CD4-positive, CD25-positive, alpha-beta regulatory T cell (primary cell): ENCODE results near the gene MEPE. TPM values are rescaled to one million over a fixed set of nuclear protein-coding genes. Genes with fewer than 3 reads are reported as not detected.

Experiments used
- ATAC-seq, 2 donors: fragments of 150-1000 bp; cut with Tn5 transposase; one replicate each; pipeline ENCODE4 v1.10.0; 2021; ENCODE audit warnings: low read depth in 2 of 2, moderate number of reproducible peaks in 2 of 2, moderate library complexity in 1 of 2
- DNase-seq, 3 donors: peaks; one replicate each; pipeline versions ENCODE4 v3.0.0 to v3.0.0-alpha.2; 2012 to 2022; ENCODE audit warnings: mixed read lengths in 1 of 3
- H3K27ac ChIP-seq: one replicate; pipeline ENCODE4 v1.7.0; 2013; ENCODE audit warnings: mild to moderate bottlenecking, low read length; ENCODE audit not compliant: insufficient read depth, poor library complexity, severe bottlenecking
- H3K27me3 ChIP-seq: one replicate; pipeline ENCODE4 v1.7.0; 2013; ENCODE audit warnings: low read length; ENCODE audit not compliant: control insufficient read depth, insufficient read depth
- H3K36me3 ChIP-seq: one replicate; pipeline ENCODE4 v1.7.0; 2013; ENCODE audit warnings: mild to moderate bottlenecking, low read length, moderate library complexity; ENCODE audit not compliant: control insufficient read depth, insufficient read depth
- H3K4me1 ChIP-seq: 2 replicates; pipeline ENCODE4 v1.7.0; 2013; ENCODE audit warnings: mild to moderate bottlenecking, low read length; ENCODE audit not compliant: insufficient read depth, control insufficient read depth, poor library complexity, severe bottlenecking
- H3K4me3 ChIP-seq: one replicate; pipeline ENCODE4 v1.7.0; 2013; ENCODE audit warnings: low read depth, mild to moderate bottlenecking, low read length, moderate library complexity
- H3K9me3 ChIP-seq, 2 experiments: 1 replicate in 1 of 2; 2 replicates in 1 of 2; pipeline ENCODE4 v1.7.0; 2013; ENCODE audit warnings: low read length in 2 of 2, mild to moderate bottlenecking in 1 of 2, moderate library complexity in 1 of 2; ENCODE audit not compliant: control insufficient read depth in 2 of 2
- H3K27ac Mint-ChIP-seq, 3 donors: one replicate each; pipeline ENCODE4 v1.8.0; 2020 to 2022; ENCODE audit warnings: mild to moderate bottlenecking in 3 of 3, mixed read lengths in 3 of 3, moderate library complexity in 2 of 3
- H3K27me3 Mint-ChIP-seq: one replicate; pipeline ENCODE4 v1.8.0; 2022; ENCODE audit warnings: mild to moderate bottlenecking, mixed read lengths
- H3K36me3 Mint-ChIP-seq: one replicate; pipeline ENCODE4 v1.8.0; 2020; ENCODE audit warnings: mixed read lengths
- H3K4me1 Mint-ChIP-seq, 4 donors: one replicate each; pipeline ENCODE4 v1.8.0; 2020 to 2022; ENCODE audit warnings: mixed read lengths in 4 of 4, mild to moderate bottlenecking in 1 of 4
- H3K4me3 Mint-ChIP-seq, 4 donors: one replicate each; pipeline ENCODE4 v1.8.0; 2020 to 2022; ENCODE audit warnings: mild to moderate bottlenecking in 4 of 4, mixed read lengths in 4 of 4, moderate library complexity in 3 of 4
- H3K9me3 Mint-ChIP-seq, 7 donors: one replicate each; pipeline ENCODE4 v1.8.0; 2020 to 2022; ENCODE audit warnings: mixed read lengths in 7 of 7, mild to moderate bottlenecking in 3 of 7, moderate library complexity in 2 of 7
- polyA plus RNA-seq, 4 donors: library from polyadenylated mRNA; unstranded; fragments of 300-500 nt; fragmentation: Illumina TruSeq; gene quantifications; one replicate each; pipeline ENCODE4 v1.2.3, GENCODE V29; 2021
- total RNA-seq: library from RNA; stranded (reverse); gene quantifications from one replicate; pipeline ENCODE4 v1.2.3, GENCODE V29; 2022

MEPE gene
- total and polyA plus RNA-seq, 5 donors from 2014 or later: not detected

GRCh38 chr4:87805971-87806370 lies 26.8 kb upstream of the MEPE start:
- Mint-ChIP-seq H3K4me3 (no peak overlapping the region), H3K4me1 (no peaks in the 10 kb centered on the region), H3K36me3 (no peaks in the 10 kb centered on the region), H3K27me3 (peaks cover 8% of the 10 kb centered on the region), H3K27ac (no peak overlapping the region), H3K9me3 (peaks cover 0 to 1% (median 0%) of the 10 kb centered on the region in 7 donors)
- ATAC-seq (no peak), DNase-seq (no peak)
- no peaks in the 10 kb centered on the region for H3K36me3 ChIP-seq
- no peak overlapping the region for H3K4me3 ChIP-seq
- no peaks in the 10 kb centered on the region for H3K27me3 ChIP-seq
- H3K4me1 ChIP-seq: no peaks in the 10 kb centered on the region
- H3K27ac ChIP-seq: no peak overlapping the region
- no peaks in the 10 kb centered on the region for H3K9me3 ChIP-seq

- no peak overlapping the region for H3K4me3 Mint-ChIP-seq
- H3K36me3 Mint-ChIP-seq: no peaks in the 10 kb centered on the region
- no peaks in the 10 kb centered on the region for H3K36me3 ChIP-seq
- H3K27ac ChIP-seq: no peak overlapping the region
- H3K27me3 ChIP-seq: no peaks in the 10 kb centered on the region
- H3K9me3 ChIP-seq: no peaks in the 10 kb centered on the region
- no peaks in the 10 kb centered on the region for H3K4me1 ChIP-seq
- H3K27ac Mint-ChIP-seq: no peak overlapping the region
- peaks cover 8% of the 10 kb centered on the region for H3K27me3 Mint-ChIP-seq
- ATAC-seq: no peak
- no peaks in the 10 kb centered on the region for H3K4me1 Mint-ChIP-seq
- H3K4me3 ChIP-seq: no peak overlapping the region
- DNase-seq: no peak
- peaks cover 0 to 5% (median 0%) of the 10 kb centered on the region in 7 donors for H3K9me3 Mint-ChIP-seq
Measured at GRCh38 chr4:87806520-87806919, 26.2 kb upstream of the MEPE start.

- Histone ChIP-seq H3K4me1 (no peaks in the 10 kb centered on the region), H3K4me3 (no peak overlapping the region), H3K9me3 (no peaks in the 10 kb centered on the region), H3K36me3 (no peaks in the 10 kb centered on the region), H3K27ac (no peak overlapping the region), H3K27me3 (no peaks in the 10 kb centered on the region)
- Mint-ChIP-seq H3K27me3 (peaks cover 8% of the 10 kb centered on the region), H3K9me3 (peaks cover 0 to 6% (median 0%) of the 10 kb centered on the region in 7 donors), H3K4me3 (no peak overlapping the region), H3K36me3 (no peaks in the 10 kb centered on the region), H3K4me1 (no peaks in the 10 kb centered on the region), H3K27ac (no peak overlapping the region)
- no peak for ATAC-seq
- no peak for DNase-seq
Measured at GRCh38 chr4:87807402-87807801, 25.4 kb upstream of the MEPE start.

- peaks cover 0 to 13% (median 5%) of the 10 kb centered on the region in 7 donors for H3K9me3 Mint-ChIP-seq
- ATAC-seq (no peak), DNase-seq (no peak)
- H3K27me3 ChIP-seq: no peaks in the 10 kb centered on the region
- H3K4me1 ChIP-seq: no peaks in the 10 kb centered on the region
- H3K4me1 Mint-ChIP-seq: no peaks in the 10 kb centered on the region
- no peaks in the 10 kb centered on the region for H3K36me3 ChIP-seq
- no peak overlapping the region for H3K4me3 Mint-ChIP-seq
- H3K9me3 ChIP-seq: no peaks in the 10 kb centered on the region
- H3K27ac ChIP-seq: no peak overlapping the region
- H3K36me3 Mint-ChIP-seq: no peaks in the 10 kb centered on the region
- no peaks in the 10 kb centered on the region for H3K27me3 Mint-ChIP-seq
- no peak overlapping the region for H3K27ac Mint-ChIP-seq
- no peak overlapping the region for H3K4me3 ChIP-seq
Measured at GRCh38 chr4:87811977-87812376, 20.8 kb upstream of the MEPE start.

GRCh38 chr4:87819281-87819919 lies 13.4 kb upstream of the MEPE start:
- H3K9me3 Mint-ChIP-seq: peaks cover 0 to 7% (median 4%) of the 10 kb centered on the region in 7 donors
- DNase-seq: no peak
- no peaks in the 10 kb centered on the region for H3K36me3 Mint-ChIP-seq
- H3K4me3 Mint-ChIP-seq: no peak overlapping the region
- no peaks in the 10 kb centered on the region for H3K4me1 Mint-ChIP-seq
- peaks cover 19% of the 10 kb centered on the region for H3K27me3 Mint-ChIP-seq
- no peaks in the 10 kb centered on the region for H3K27me3 ChIP-seq
- H3K36me3 ChIP-seq: no peaks in the 10 kb centered on the region
- H3K9me3 ChIP-seq: no peaks in the 10 kb centered on the region
- H3K4me1 ChIP-seq: no peaks in the 10 kb centered on the region
- no peak overlapping the region for H3K27ac ChIP-seq
- no peak overlapping the region for H3K27ac Mint-ChIP-seq
- no peak overlapping the region for H3K4me3 ChIP-seq
- no peak for ATAC-seq

- no peak overlapping the region for H3K4me3 Mint-ChIP-seq
- H3K27me3 ChIP-seq: no peaks in the 10 kb centered on the region
- H3K4me1 Mint-ChIP-seq: no peaks in the 10 kb centered on the region
- H3K36me3 Mint-ChIP-seq: no peaks in the 10 kb centered on the region
- H3K4me1 ChIP-seq: no peaks in the 10 kb centered on the region
- DNase-seq (no peak), ATAC-seq (no peak)
- no peaks in the 10 kb centered on the region for H3K36me3 ChIP-seq
- no peak overlapping the region for H3K27ac ChIP-seq
- H3K4me3 ChIP-seq: no peak overlapping the region
- H3K9me3 ChIP-seq: no peaks in the 10 kb centered on the region
- H3K27me3 Mint-ChIP-seq: peaks cover 19% of the 10 kb centered on the region
- peaks cover 0 to 5% (median 0%) of the 10 kb centered on the region in 7 donors for H3K9me3 Mint-ChIP-seq
- no peak overlapping the region for H3K27ac Mint-ChIP-seq
Measured at GRCh38 chr4:87823200-87823599, 9.6 kb upstream of the MEPE start.

GRCh38 chr4:87823724-87824123 lies 9.0 kb upstream of the MEPE start:
- Histone ChIP-seq H3K4me1 (no peaks in the 10 kb centered on the region), H3K4me3 (no peak overlapping the region), H3K27ac (no peak overlapping the region), H3K27me3 (no peaks in the 10 kb centered on the region), H3K36me3 (no peaks in the 10 kb centered on the region), H3K9me3 (no peaks in the 10 kb centered on the region)
- Mint-ChIP-seq H3K9me3 (peaks cover 0 to 5% (median 0%) of the 10 kb centered on the region in 7 donors), H3K4me3 (no peak overlapping the region), H3K27me3 (peaks cover 19% of the 10 kb centered on the region), H3K27ac (no peak overlapping the region), H3K4me1 (no peaks in the 10 kb centered on the region), H3K36me3 (no peaks in the 10 kb centered on the region)
- ATAC-seq: no peak
- no peak for DNase-seq

- Histone ChIP-seq H3K4me3 (no peak overlapping the region), H3K9me3 (no peaks in the 10 kb centered on the region), H3K36me3 (no peaks in the 10 kb centered on the region), H3K4me1 (no peaks in the 10 kb centered on the region), H3K27me3 (no peaks in the 10 kb centered on the region), H3K27ac (no peak overlapping the region)
- Mint-ChIP-seq H3K36me3 (no peaks in the 10 kb centered on the region), H3K9me3 (peaks cover 0 to 5% (median 0%) of the 10 kb centered on the region in 7 donors), H3K4me3 (no peak overlapping the region), H3K27ac (no peak overlapping the region), H3K4me1 (no peaks in the 10 kb centered on the region), H3K27me3 (peaks cover 15% of the 10 kb centered on the region)
- ATAC-seq: no peak
- DNase-seq: no peak
Measured at GRCh38 chr4:87824352-87824751, 8.4 kb upstream of the MEPE start.
